Medulla oblongata (tissue), 1 donor: ENCODE data around the gene SUFU.
A peak's percentile ranks its signal among the peaks of the same experiment; 100 is the strongest.

Source experiments
- DNase-seq: peaks from one replicate; pipeline ENCODE4 v3.0.0-alpha.2; 2015; ENCODE audit errors: extremely low spot score

Gene SUFU

GRCh38 chr10:102595897-102596296 lies 92.1 kb downstream of the SUFU start:
- no peak for DNase-seq

GRCh38 chr10:102596506-102596971 lies 92.8 kb downstream of the SUFU start:
- DNase-seq, result peak; percentile 55

- DNase-seq, result no peak
These were observed 93.6 kb downstream of the SUFU start for GRCh38 chr10:102597131-102597991.

GRCh38 chr10:102598243-102598642 lies 94.5 kb downstream of the SUFU start:
- DNase-seq, result no peak

GRCh38 chr10:102599565-102600327 lies 96.0 kb downstream of the SUFU start:
- DNase-seq, result no peak

GRCh38 chr10:102600816-102601215 lies 97.0 kb downstream of the SUFU start:
- no peak for DNase-seq

GRCh38 chr10:102601639-102602038 lies 97.9 kb downstream of the SUFU start:
- no peak for DNase-seq

- DNase-seq, result no peak
These were observed 98.7 kb downstream of the SUFU start for GRCh38 chr10:102602272-102603045.

- no peak for DNase-seq
These were observed 100.2 kb downstream of the SUFU start for GRCh38 chr10:102603946-102604345.

- DNase-seq, result no peak
These were observed 100.7 kb downstream of the SUFU start for GRCh38 chr10:102604439-102604841.

GRCh38 chr10:102605712-102606111 lies 101.9 kb downstream of the SUFU start:
- no peak for DNase-seq

- no peak for DNase-seq
These were observed 104.7 kb downstream of the SUFU start for GRCh38 chr10:102608487-102608886.

GRCh38 chr10:102610441-102610887 lies 106.7 kb downstream of the SUFU start:
- no peak for DNase-seq

- no peak for DNase-seq
These were observed 107.8 kb downstream of the SUFU start for GRCh38 chr10:102611514-102612087.

- DNase-seq, result no peak
These were observed 109.1 kb downstream of the SUFU start for GRCh38 chr10:102612964-102613275.

GRCh38 chr10:102613286-102613685 lies 109.5 kb downstream of the SUFU start:
- no peak for DNase-seq

- no peak for DNase-seq
These were observed 110.0 kb downstream of the SUFU start for GRCh38 chr10:102613785-102614184.

- DNase-seq, result no peak
These were observed 111.1 kb downstream of the SUFU start for GRCh38 chr10:102614888-102615287.

- no peak for DNase-seq
These were observed 111.6 kb downstream of the SUFU start for GRCh38 chr10:102615361-102615760.

- no peak for DNase-seq
These were observed 112.4 kb downstream of the SUFU start for GRCh38 chr10:102616066-102616770.

- no peak for DNase-seq
These were observed 113.3 kb downstream of the SUFU start for GRCh38 chr10:102617041-102617440.
